Measurements from ENCODE around the gene KCNB1.

Gene KCNB1

GRCh38 chr20:49489688-49490087 lies 7.2 kb upstream of the KCNB1 start:
- H3K27me3 ChIP-seq (ENCODE audit: insufficient read depth, low read length, poor library complexity, severe bottlenecking): no peaks in the 10 kb centered on the region
- no peak overlapping the region for H3K4me2 ChIP-seq (ENCODE audit: low read depth, low read length, poor library complexity, severe bottlenecking)
- TF ChIP-seq EZH2phosphoT487 (IDR thresholded peaks at IDR 0.05; ENCODE audit: borderline replicate concordance) (no peak), CTCF (conservative IDR thresholded peaks at IDR 0.05; ENCODE audit: low read length) (no peak)

GRCh38 chr20:49486064-49486463 lies 3.6 kb upstream of the KCNB1 start:
- Histone ChIP-seq H3K4me1 (ENCODE audit: insufficient read depth, low read length, poor library complexity, severe bottlenecking) (no peaks in the 10 kb centered on the region), H3K9me2 (replicated peaks; ENCODE audit: low read depth, low read length) (no peaks in the 10 kb centered on the region), H2AFZ (ENCODE audit: low read length) (no peak overlapping the region), H3K79me2 (ENCODE audit: insufficient read depth, low read length) (no peaks in the 10 kb centered on the region), H3K36me3 (ENCODE audit: insufficient read depth, low read length) (no peaks in the 10 kb centered on the region), H3K4me2 (ENCODE audit: low read depth, low read length, poor library complexity, severe bottlenecking) (no peak overlapping the region), H4K20me1 (ENCODE audit: insufficient read depth, low read length, poor library complexity, severe bottlenecking) (no peaks in the 10 kb centered on the region), H3K9me3 (ENCODE audit: insufficient read depth, low read depth, low read length) (no peaks in the 10 kb centered on the region), H3F3A (ENCODE audit: low read depth) (no peaks in the 10 kb centered on the region), H3K9ac (ENCODE audit: low read depth, low read length, poor library complexity, severe bottlenecking) (no peak overlapping the region), H3K4me3 (ENCODE audit: low read length, poor library complexity, severe bottlenecking) (no peak overlapping the region), H3K27me3 (ENCODE audit: insufficient read depth, low read length, poor library complexity, severe bottlenecking) (no peaks in the 10 kb centered on the region)
- TF ChIP-seq CTCF (conservative IDR thresholded peaks at IDR 0.05; ENCODE audit: low read length) (no peak), EZH2phosphoT487 (IDR thresholded peaks at IDR 0.05; ENCODE audit: borderline replicate concordance) (no peak)

More at GRCh38 chr20:49489688-49490087, 7.2 kb upstream of the KCNB1 start:
- Histone ChIP-seq H3K9me2 (replicated peaks; ENCODE audit: low read depth, low read length) (no peaks in the 10 kb centered on the region), H3K4me3 (ENCODE audit: low read length, poor library complexity, severe bottlenecking) (no peak overlapping the region), H3K9ac (ENCODE audit: low read depth, low read length, poor library complexity, severe bottlenecking) (no peak overlapping the region), H3K4me1 (ENCODE audit: insufficient read depth, low read length, poor library complexity, severe bottlenecking) (no peaks in the 10 kb centered on the region), H3K79me2 (ENCODE audit: insufficient read depth, low read length) (no peaks in the 10 kb centered on the region), H3K36me3 (ENCODE audit: insufficient read depth, low read length) (no peaks in the 10 kb centered on the region), H3K9me3 (ENCODE audit: insufficient read depth, low read depth, low read length) (no peaks in the 10 kb centered on the region), H2AFZ (ENCODE audit: low read length) (no peak overlapping the region), H4K20me1 (ENCODE audit: insufficient read depth, low read length, poor library complexity, severe bottlenecking) (no peaks in the 10 kb centered on the region), H3F3A (ENCODE audit: low read depth) (no peaks in the 10 kb centered on the region)

GRCh38 chr20:49485563-49485962 lies 3.1 kb upstream of the KCNB1 start:
- Histone ChIP-seq H3F3A (ENCODE audit: low read depth) (no peaks in the 10 kb centered on the region), H3K4me3 (ENCODE audit: low read length, poor library complexity, severe bottlenecking) (no peak overlapping the region), H3K79me2 (ENCODE audit: insufficient read depth, low read length) (no peaks in the 10 kb centered on the region), H4K20me1 (ENCODE audit: insufficient read depth, low read length, poor library complexity, severe bottlenecking) (no peaks in the 10 kb centered on the region), H3K9me2 (replicated peaks; ENCODE audit: low read depth, low read length) (no peaks in the 10 kb centered on the region), H2AFZ (ENCODE audit: low read length) (no peak overlapping the region), H3K36me3 (ENCODE audit: insufficient read depth, low read length) (no peaks in the 10 kb centered on the region), H3K9ac (ENCODE audit: low read depth, low read length, poor library complexity, severe bottlenecking) (no peak overlapping the region), H3K4me2 (ENCODE audit: low read depth, low read length, poor library complexity, severe bottlenecking) (no peak overlapping the region), H3K27me3 (ENCODE audit: insufficient read depth, low read length, poor library complexity, severe bottlenecking) (no peaks in the 10 kb centered on the region), H3K4me1 (ENCODE audit: insufficient read depth, low read length, poor library complexity, severe bottlenecking) (no peaks in the 10 kb centered on the region), H3K9me3 (ENCODE audit: insufficient read depth, low read depth, low read length) (no peaks in the 10 kb centered on the region)
- no peak for TF ChIP-seq CTCF (conservative IDR thresholded peaks at IDR 0.05; ENCODE audit: low read length)
- no peak for TF ChIP-seq EZH2phosphoT487 (IDR thresholded peaks at IDR 0.05; ENCODE audit: borderline replicate concordance)

All from Loucy (cell line).